GM06990 (cell line): ENCODE measurements around the gene CASP4.
"Not testable (repeated sequence)": the region's sequence is repeated elsewhere in the genome, so short reads cannot be mapped to it uniquely, and the experiment has no call there.

Experiments used
- DNase-seq: peaks from one replicate; pipeline ENCODE4 v3.0.0-alpha.2; 2011; ENCODE audit not compliant: insufficient read length; ENCODE audit errors: extremely low read depth
- H3K27me3 ChIP-seq: replicated peaks from 2 replicates; pipeline ENCODE4 v1.6.0; 2011; ENCODE audit warnings: low read length; ENCODE audit not compliant: control insufficient read depth, insufficient read depth
- H3K36me3 ChIP-seq: 2 replicates; pipeline ENCODE4 v1.5.1; 2011; ENCODE audit warnings: low read length; ENCODE audit not compliant: control insufficient read depth, insufficient read depth
- H3K4me3 ChIP-seq: replicated peaks from 2 replicates; pipeline ENCODE4 v1.5.1; 2011; ENCODE audit warnings: low read depth, mild to moderate bottlenecking, control low read depth, low read length
- TF ChIP-seq, protein P1 (sequence below): IDR thresholded peaks from 2 replicates; pipeline ENCODE4 v1.5.1; 2011; ENCODE audit warnings: low read length, control low read depth, mild to moderate bottlenecking, inconsistent platforms; ENCODE audit not compliant: insufficient read depth, poor library complexity, severe bottlenecking

The CASP4 gene

GRCh38 chr11:104946907-104947306 lies 21.5 kb downstream of the CASP4 start:
- TF ChIP-seq, protein P1, sequence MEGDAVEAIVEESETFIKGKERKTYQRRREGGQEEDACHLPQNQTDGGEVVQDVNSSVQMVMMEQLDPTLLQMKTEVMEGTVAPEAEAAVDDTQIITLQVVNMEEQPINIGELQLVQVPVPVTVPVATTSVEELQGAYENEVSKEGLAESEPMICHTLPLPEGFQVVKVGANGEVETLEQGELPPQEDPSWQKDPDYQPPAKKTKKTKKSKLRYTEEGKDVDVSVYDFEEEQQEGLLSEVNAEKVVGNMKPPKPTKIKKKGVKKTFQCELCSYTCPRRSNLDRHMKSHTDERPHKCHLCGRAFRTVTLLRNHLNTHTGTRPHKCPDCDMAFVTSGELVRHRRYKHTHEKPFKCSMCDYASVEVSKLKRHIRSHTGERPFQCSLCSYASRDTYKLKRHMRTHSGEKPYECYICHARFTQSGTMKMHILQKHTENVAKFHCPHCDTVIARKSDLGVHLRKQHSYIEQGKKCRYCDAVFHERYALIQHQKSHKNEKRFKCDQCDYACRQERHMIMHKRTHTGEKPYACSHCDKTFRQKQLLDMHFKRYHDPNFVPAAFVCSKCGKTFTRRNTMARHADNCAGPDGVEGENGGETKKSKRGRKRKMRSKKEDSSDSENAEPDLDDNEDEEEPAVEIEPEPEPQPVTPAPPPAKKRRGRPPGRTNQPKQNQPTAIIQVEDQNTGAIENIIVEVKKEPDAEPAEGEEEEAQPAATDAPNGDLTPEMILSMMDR = peak; percentile 45
- Histone ChIP-seq H3K27me3 (no peaks in the 10 kb centered on the region), H3K36me3 (peaks cover 2% of the 10 kb centered on the region), H3K4me3 (no peak overlapping the region)
- DNase-seq = peak; percentile 18

DNA sequence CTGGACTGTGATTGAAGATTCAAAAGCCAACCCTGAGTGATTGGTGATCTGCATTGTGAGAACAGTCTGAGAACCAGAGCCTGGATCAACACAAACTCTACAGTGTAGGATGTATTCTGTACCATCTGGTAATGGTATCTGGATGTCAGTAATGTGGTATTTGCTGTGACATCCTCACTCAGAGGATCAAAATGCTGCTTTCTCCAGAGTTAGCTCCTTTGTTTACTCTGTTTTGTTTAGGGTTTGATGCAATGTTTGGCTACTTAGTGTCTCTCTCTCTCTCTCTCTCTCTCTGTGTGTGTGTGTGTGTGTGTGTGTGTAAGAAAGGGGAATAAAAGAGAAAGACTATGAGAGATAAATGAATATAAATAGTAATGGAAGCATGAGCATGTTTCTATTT lies 24.3 kb downstream of the CASP4 start:
- TF ChIP-seq, protein P1 = no peak
- H3K36me3 ChIP-seq = no peaks in the 10 kb centered on the region; the same call in 1 of the 2 replicates
- DNase-seq = no peak
- no peak overlapping the region for H3K4me3 ChIP-seq
- no peaks in the 10 kb centered on the region for H3K27me3 ChIP-seq

- Histone ChIP-seq H3K4me3 (no peak overlapping the region), H3K27me3 (no peaks in the 10 kb centered on the region), H3K36me3 (no peaks in the 10 kb centered on the region; the same call in 1 of the 2 replicates)
- no peak for DNase-seq
- TF ChIP-seq, protein P1 = no peak
These were observed 24.8 kb downstream of the CASP4 start for GRCh38 chr11:104943561-104943960.

- Histone ChIP-seq H3K27me3 (no peaks in the 10 kb centered on the region), H3K4me3 (no peak overlapping the region), H3K36me3 (no peaks in the 10 kb centered on the region)
- TF ChIP-seq, protein P1 = no peak
- no peak for DNase-seq
These were observed 33.8 kb downstream of the CASP4 start for GRCh38 chr11:104934594-104934993.

GRCh38 chr11:104934073-104934472 lies 34.3 kb downstream of the CASP4 start:
- H3K36me3 ChIP-seq, H3K4me3 ChIP-seq, H3K27me3 ChIP-seq, DNase-seq: not testable (repeated sequence)

DNA sequence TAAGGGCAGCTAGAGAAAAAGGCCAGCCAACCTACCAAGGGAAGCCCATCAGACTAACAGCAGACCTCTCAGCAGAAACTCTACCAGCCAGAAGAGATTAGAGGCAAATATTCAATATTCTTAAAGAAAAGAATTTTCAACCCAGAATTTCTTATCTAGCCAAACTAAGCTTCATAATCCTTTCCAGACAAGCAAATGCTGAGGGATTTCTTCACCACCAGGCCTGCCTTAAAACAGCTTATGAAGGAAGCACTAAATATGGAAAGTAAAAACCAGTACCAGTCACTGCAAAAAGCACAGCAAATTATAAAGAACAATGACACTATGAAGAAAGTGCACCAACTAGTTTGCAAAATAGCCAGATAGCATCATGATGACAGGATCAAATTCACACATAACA lies 39.6 kb downstream of the CASP4 start:
- TF ChIP-seq, protein P1 = no peak
- no peaks in the 10 kb centered on the region for H3K36me3 ChIP-seq
- H3K27me3 ChIP-seq = no peaks in the 10 kb centered on the region
- H3K4me3 ChIP-seq = no peak overlapping the region
- DNase-seq = no peak
